Esophagus squamous epithelium (tissue), 4 donors: ENCODE data around the gene PHLDB2.

Experiments
- POLR2A ChIP-seq, 4 donors: fragments of 450-650 bp; IDR thresholded peaks; one replicate each; pipeline ENCODE4 v1.6.1; 2017; ENCODE audit warnings: antibody characterized with exemption in 4 of 4, mild to moderate bottlenecking in 4 of 4, moderate library complexity in 3 of 4
- TF ChIP-seq, protein P1 (sequence below), 6 experiments: fragments of 450-650 bp in 4 of 6; fragments of 200-600 bp in 2 of 6; sonication (generic) in 2 of 6; IDR thresholded peaks; one replicate each; pipeline ENCODE4 v1.5.1; 2016 to 2019; ENCODE audit warnings: antibody characterized with exemption in 6 of 6, mild to moderate bottlenecking in 4 of 6, moderate library complexity in 4 of 6

- TF ChIP-seq, protein P1, sequence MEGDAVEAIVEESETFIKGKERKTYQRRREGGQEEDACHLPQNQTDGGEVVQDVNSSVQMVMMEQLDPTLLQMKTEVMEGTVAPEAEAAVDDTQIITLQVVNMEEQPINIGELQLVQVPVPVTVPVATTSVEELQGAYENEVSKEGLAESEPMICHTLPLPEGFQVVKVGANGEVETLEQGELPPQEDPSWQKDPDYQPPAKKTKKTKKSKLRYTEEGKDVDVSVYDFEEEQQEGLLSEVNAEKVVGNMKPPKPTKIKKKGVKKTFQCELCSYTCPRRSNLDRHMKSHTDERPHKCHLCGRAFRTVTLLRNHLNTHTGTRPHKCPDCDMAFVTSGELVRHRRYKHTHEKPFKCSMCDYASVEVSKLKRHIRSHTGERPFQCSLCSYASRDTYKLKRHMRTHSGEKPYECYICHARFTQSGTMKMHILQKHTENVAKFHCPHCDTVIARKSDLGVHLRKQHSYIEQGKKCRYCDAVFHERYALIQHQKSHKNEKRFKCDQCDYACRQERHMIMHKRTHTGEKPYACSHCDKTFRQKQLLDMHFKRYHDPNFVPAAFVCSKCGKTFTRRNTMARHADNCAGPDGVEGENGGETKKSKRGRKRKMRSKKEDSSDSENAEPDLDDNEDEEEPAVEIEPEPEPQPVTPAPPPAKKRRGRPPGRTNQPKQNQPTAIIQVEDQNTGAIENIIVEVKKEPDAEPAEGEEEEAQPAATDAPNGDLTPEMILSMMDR (IDR thresholded peaks at IDR 0.05), result no peak
- no peak for TF ChIP-seq POLR2A (IDR thresholded peaks at IDR 0.05)
Observed at GRCh38 chr3:111831840-111832239, 27.2 kb upstream of the PHLDB2 start.
